Mesenchymal stem cell (in vitro differentiated cells and primary cell): ENCODE measurements around the gene EPM2A.
"Not testable (repeated sequence)": the region's sequence is repeated elsewhere in the genome, so short reads cannot be mapped to it uniquely, and the experiment has no call there.

Source experiments
- DNase-seq: peaks from one replicate; pipeline ENCODE4 v3.0.0-alpha.2; 2013
- H2AFZ ChIP-seq: one replicate; pipeline ENCODE4 v1.6.1; 2013; ENCODE audit warnings: low read depth, mild to moderate bottlenecking, control low read depth, inconsistent platforms, low read length, moderate library complexity
- H2AK5ac ChIP-seq: 2 replicates; pipeline ENCODE4 v1.6.1; 2013; ENCODE audit warnings: low read length, moderate library complexity, mild to moderate bottlenecking, inconsistent platforms; ENCODE audit not compliant: severe bottlenecking
- H2BK120ac ChIP-seq: one replicate; pipeline ENCODE4 v1.6.1; 2013; ENCODE audit warnings: low read depth, mild to moderate bottlenecking, inconsistent platforms, low read length, moderate library complexity
- H2BK12ac ChIP-seq, 2 experiments: one replicate each; pipeline ENCODE4 v1.6.1; 2013; ENCODE audit warnings: inconsistent platforms in 2 of 2, low read length in 2 of 2, mild to moderate bottlenecking in 2 of 2, moderate library complexity in 2 of 2, control low read depth in 1 of 2
- H2BK15ac ChIP-seq: one replicate; pipeline ENCODE4 v1.6.1; 2013; ENCODE audit warnings: mild to moderate bottlenecking, low read depth, inconsistent platforms; ENCODE audit not compliant: poor library complexity, severe bottlenecking
- H2BK5ac ChIP-seq: 2 replicates; pipeline ENCODE4 v1.6.1; 2013; ENCODE audit warnings: low read depth, mild to moderate bottlenecking, low read length, control low read depth, inconsistent platforms; ENCODE audit not compliant: poor library complexity, severe bottlenecking
- H3K14ac ChIP-seq, 2 experiments: one replicate each; pipeline ENCODE4 v1.6.1; 2013; ENCODE audit warnings: inconsistent platforms in 2 of 2, low read length in 2 of 2, control low read depth in 1 of 2, mild to moderate bottlenecking in 1 of 2, moderate library complexity in 1 of 2
- H3K18ac ChIP-seq, 2 experiments: one replicate each; pipeline ENCODE4 v1.6.1; 2013; ENCODE audit warnings: inconsistent platforms in 2 of 2, low read length in 2 of 2, control low read depth in 1 of 2, low read depth in 1 of 2, mild to moderate bottlenecking in 1 of 2
- H3K23ac ChIP-seq, 2 experiments: one replicate each; pipeline ENCODE4 v1.6.1; 2013; ENCODE audit warnings: inconsistent platforms in 2 of 2, low read length in 2 of 2, mild to moderate bottlenecking in 2 of 2, moderate library complexity in 2 of 2, control low read depth in 1 of 2
- H3K27ac ChIP-seq: 2 replicates; pipeline ENCODE4 v1.5.1; 2013; ENCODE audit warnings: mild to moderate bottlenecking, moderate library complexity, low read length, control low read depth, inconsistent platforms; ENCODE audit not compliant: poor library complexity, severe bottlenecking
- H3K27me3 ChIP-seq, 2 experiments: 2 replicates each; pipeline versions ENCODE4 v1.6.1 to v1.7.0; 2013; ENCODE audit warnings: low read length in 2 of 2, mild to moderate bottlenecking in 2 of 2, moderate library complexity in 2 of 2, control low read depth in 1 of 2, inconsistent platforms in 1 of 2; ENCODE audit not compliant: control insufficient read depth in 1 of 2, insufficient read depth in 1 of 2
- H3K36me3 ChIP-seq, 2 experiments: 2 replicates each; pipeline versions ENCODE4 v1.6.1 to v1.7.0; 2013; ENCODE audit warnings: low read length in 2 of 2, control low read depth in 1 of 2, inconsistent platforms in 1 of 2, low read depth in 1 of 2, mild to moderate bottlenecking in 1 of 2; ENCODE audit not compliant: insufficient read depth in 2 of 2, control insufficient read depth in 1 of 2
- H3K4ac ChIP-seq, 2 experiments: one replicate each; pipeline ENCODE4 v1.6.1; 2013; ENCODE audit warnings: inconsistent platforms in 2 of 2, low read length in 2 of 2, mild to moderate bottlenecking in 2 of 2, moderate library complexity in 2 of 2, control low read depth in 1 of 2, low read depth in 1 of 2
- H3K4me1 ChIP-seq: 2 replicates; pipeline ENCODE4 v1.6.1; 2013; ENCODE audit warnings: low read depth, low read length, control low read depth; ENCODE audit not compliant: control insufficient read depth, insufficient read depth
- H3K4me2 ChIP-seq: 2 replicates; pipeline ENCODE4 v1.6.1; 2013; ENCODE audit warnings: low read length, mild to moderate bottlenecking, inconsistent platforms; ENCODE audit not compliant: poor library complexity, severe bottlenecking
- H3K4me3 ChIP-seq, 2 experiments: 2 replicates each; pipeline versions ENCODE4 v1.5.1 to v1.7.0; 2013; ENCODE audit warnings: low read length in 2 of 2, mild to moderate bottlenecking in 2 of 2, control low read depth in 1 of 2, low read depth in 1 of 2; ENCODE audit not compliant: insufficient read depth in 1 of 2
- H3K79me1 ChIP-seq: replicated peaks from 2 replicates; pipeline ENCODE4 v1.6.1; 2013; ENCODE audit warnings: mild to moderate bottlenecking, control low read depth, low read length, inconsistent platforms; ENCODE audit not compliant: poor library complexity, severe bottlenecking
- H3K9ac ChIP-seq: 2 replicates; pipeline ENCODE4 v1.7.0; 2013; ENCODE audit warnings: mild to moderate bottlenecking, low read length, moderate library complexity
- H3K9me3 ChIP-seq: 2 replicates; pipeline ENCODE4 v1.7.0; 2013; ENCODE audit warnings: mild to moderate bottlenecking, low read length; ENCODE audit not compliant: control insufficient read depth
- H4K8ac ChIP-seq: one replicate; pipeline ENCODE4 v1.6.1; 2013; ENCODE audit warnings: inconsistent platforms, mild to moderate bottlenecking, low read length, moderate library complexity
- H4K91ac ChIP-seq: one replicate; pipeline ENCODE4 v1.6.1; 2013; ENCODE audit warnings: mild to moderate bottlenecking, low read length, inconsistent platforms
- WGBS: methylation state at CpG from one replicate; pipeline ENCODE4 v1.1.7; 2013; ENCODE audit warnings: mixed read lengths; 5-methylcytosine and 5-hydroxymethylcytosine counted together

Gene EPM2A

GRCh38 chr6:145704143-145704781 is 31.1 kb downstream of the EPM2A start:
- Histone ChIP-seq H2BK12ac (no peak overlapping the region), H3K79me1 (no peaks in the 10 kb centered on the region), H4K91ac (no peak overlapping the region), H3K14ac (no peak overlapping the region), H4K8ac (no peak overlapping the region), H3K4me2 (no peak overlapping the region), H3K36me3 (no peaks in the 10 kb centered on the region), H3K9ac (peak overlapping the region; percentile 52), H3K18ac (no peak overlapping the region), H3K9me3 (peaks cover 5% of the 10 kb centered on the region), H3K27ac (no peak overlapping the region), H2BK15ac (no peak overlapping the region), H2AFZ (no peak overlapping the region), H2AK5ac (no peak overlapping the region), H2BK5ac (no peak overlapping the region), H3K27me3 (no peaks in the 10 kb centered on the region), H2BK120ac (no peak overlapping the region), H3K4me3 (no peak overlapping the region), H3K23ac (no peak overlapping the region), H3K4me1 (no peaks in the 10 kb centered on the region), H3K4ac (no peak overlapping the region)
- peak; percentile 20 for DNase-seq
- WGBS, result no CpG with 5 or more reads among the region's 3 CpGs

GRCh38 chr6:145699462-145699861 is 35.9 kb downstream of the EPM2A start:
- H2AK5ac ChIP-seq, result no peak overlapping the region
- no peak overlapping the region for H2BK15ac ChIP-seq
- no peak overlapping the region for H3K9ac ChIP-seq

GRCh38 chr6:145697401-145697800 is 37.9 kb downstream of the EPM2A start:
- H2BK120ac ChIP-seq, H3K27ac ChIP-seq, H2BK12ac ChIP-seq, H3K4me3 ChIP-seq, H2AK5ac ChIP-seq, H3K27me3 ChIP-seq, H2BK5ac ChIP-seq, H2AFZ ChIP-seq, H3K9ac ChIP-seq, DNase-seq, H3K36me3 ChIP-seq, H4K8ac ChIP-seq, H3K9me3 ChIP-seq, H3K4ac ChIP-seq, H3K4me2 ChIP-seq, H2BK15ac ChIP-seq, H3K18ac ChIP-seq, H3K79me1 ChIP-seq, H3K23ac ChIP-seq, H3K14ac ChIP-seq, H4K91ac ChIP-seq, H3K4me1 ChIP-seq: not testable (repeated sequence)
- 97% methylated on average over 9 of the region's 12 CpGs for WGBS

More at GRCh38 chr6:145699462-145699861, 35.9 kb downstream of the EPM2A start:
- no peaks in the 10 kb centered on the region for H3K27me3 ChIP-seq
- H3K4me1 ChIP-seq, result no peaks in the 10 kb centered on the region
- H4K8ac ChIP-seq, result no peak overlapping the region
- no peak overlapping the region for H3K27ac ChIP-seq
- H2AFZ ChIP-seq, result no peak overlapping the region
- no peak overlapping the region for H3K4ac ChIP-seq
- H3K14ac ChIP-seq, result no peak overlapping the region
- no peak overlapping the region for H2BK120ac ChIP-seq
- no peak overlapping the region for H3K23ac ChIP-seq
- H3K79me1 ChIP-seq, result no peaks in the 10 kb centered on the region
- H2BK12ac ChIP-seq, result no peak overlapping the region
- H3K18ac ChIP-seq, result no peak overlapping the region
- peak; percentile 68 for DNase-seq
- H3K4me3 ChIP-seq, result no peak overlapping the region
- H4K91ac ChIP-seq, result no peak overlapping the region
- no peaks in the 10 kb centered on the region for H3K36me3 ChIP-seq
- no peak overlapping the region for H2BK5ac ChIP-seq
- no peak overlapping the region for H3K4me2 ChIP-seq
- H3K9me3 ChIP-seq, result no peaks in the 10 kb centered on the region

- H3K4ac ChIP-seq, result no peak overlapping the region
- H3K4me3 ChIP-seq, result no peak overlapping the region
- H3K18ac ChIP-seq, result no peak overlapping the region
- H2BK120ac ChIP-seq, result no peak overlapping the region
- no peak overlapping the region for H3K27ac ChIP-seq
- no peak overlapping the region for H4K91ac ChIP-seq
- WGBS, result 92% methylated on average over 4 of the region's 4 CpGs
- H3K9ac ChIP-seq, result no peak overlapping the region
- no peak overlapping the region for H2BK5ac ChIP-seq
- H3K4me1 ChIP-seq, result no peaks in the 10 kb centered on the region
- H3K27me3 ChIP-seq, result no peaks in the 10 kb centered on the region
- H4K8ac ChIP-seq, result no peak overlapping the region
- H2AFZ ChIP-seq, result no peak overlapping the region
- no peak overlapping the region for H2BK12ac ChIP-seq
- H3K36me3 ChIP-seq, result no peaks in the 10 kb centered on the region
- H3K9me3 ChIP-seq, result no peaks in the 10 kb centered on the region
- H2BK15ac ChIP-seq, result no peak overlapping the region
- H3K23ac ChIP-seq, result no peak overlapping the region
- no peak overlapping the region for H3K14ac ChIP-seq
- peaks cover 2% of the 10 kb centered on the region for H3K79me1 ChIP-seq
- no peak overlapping the region for H3K4me2 ChIP-seq
- no peak for DNase-seq
- no peak overlapping the region for H2AK5ac ChIP-seq
These were observed 41.1 kb downstream of the EPM2A start for GRCh38 chr6:145694083-145694737.
